HEK293 (cell line): ENCODE results near the gene ITPRIPL2.
A peak's percentile ranks its signal among the peaks of the same experiment; 100 is the strongest.

ENCODE experiments used
- BCL11B ChIP-seq: fragments of 450-650 bp; formaldehyde crosslinking; IDR thresholded peaks from 2 replicates; pipeline ENCODE4 v1.5.1; 2016; ENCODE audit warnings: low read depth, missing biosample characterization, missing genetic modification characterization
- GFI1B ChIP-seq: fragments of 450-650 bp; formaldehyde crosslinking; IDR thresholded peaks from 2 replicates; pipeline ENCODE4 v1.5.1; 2016; ENCODE audit warnings: missing biosample characterization, missing genetic modification characterization
- KLF8 ChIP-seq: fragments of 450-650 bp; formaldehyde crosslinking; IDR thresholded peaks from 2 replicates; pipeline ENCODE4 v1.5.1; 2016; ENCODE audit warnings: missing biosample characterization, missing genetic modification characterization
- REPIN1 ChIP-seq: fragments of 450-650 bp; formaldehyde crosslinking; IDR thresholded peaks from 2 replicates; pipeline ENCODE4 v1.5.1; 2017; ENCODE audit warnings: missing biosample characterization, missing genetic modification characterization, low read depth
- WT1 ChIP-seq: fragments of 450-650 bp; formaldehyde crosslinking; IDR thresholded peaks from 2 replicates; pipeline ENCODE4 v1.5.1; 2016; ENCODE audit warnings: missing biosample characterization, missing genetic modification characterization
- YY2 ChIP-seq: fragments of 450-650 bp; formaldehyde crosslinking; IDR thresholded peaks from 2 replicates; pipeline ENCODE4 v1.5.1; 2016; ENCODE audit warnings: missing biosample characterization, missing genetic modification characterization
- ZBTB8A ChIP-seq: fragments of 450-650 bp; formaldehyde crosslinking; IDR thresholded peaks from 2 replicates; pipeline ENCODE4 v1.5.1; 2016; ENCODE audit warnings: missing biosample characterization, missing genetic modification characterization
- ZEB2 ChIP-seq: fragments of 450-650 bp; formaldehyde crosslinking; IDR thresholded peaks from 2 replicates; pipeline ENCODE4 v1.5.1; 2016; ENCODE audit warnings: missing biosample characterization, missing genetic modification characterization
- ZNF112 ChIP-seq: fragments of 450-650 bp; formaldehyde crosslinking; IDR thresholded peaks from 2 replicates; pipeline ENCODE4 v1.5.0; 2017; ENCODE audit warnings: missing biosample characterization, missing genetic modification characterization
- ZNF2 ChIP-seq: fragments of 450-650 bp; formaldehyde crosslinking; IDR thresholded peaks from 2 replicates; pipeline ENCODE4 v1.5.1; 2016; ENCODE audit warnings: missing biosample characterization, missing genetic modification characterization
- ZNF211 ChIP-seq: fragments of 450-650 bp; formaldehyde crosslinking; IDR thresholded peaks from 2 replicates; pipeline ENCODE4 v1.5.1; 2016; ENCODE audit warnings: low read depth, missing biosample characterization, missing genetic modification characterization
- ZNF221 ChIP-seq: fragments of 450-650 bp; formaldehyde crosslinking; IDR thresholded peaks from 2 replicates; pipeline ENCODE4 v1.5.1; 2017; ENCODE audit warnings: missing biosample characterization, missing genetic modification characterization, borderline replicate concordance
- ZNF24 ChIP-seq: fragments of 450-650 bp; formaldehyde crosslinking; IDR thresholded peaks from 2 replicates; pipeline ENCODE4 v1.5.1; 2016; ENCODE audit warnings: missing biosample characterization, missing genetic modification characterization
- ZNF335 ChIP-seq: fragments of 450-650 bp; formaldehyde crosslinking; conservative IDR thresholded peaks from 2 replicates; pipeline ENCODE4 v1.5.1; 2016; ENCODE audit warnings: missing biosample characterization, missing genetic modification characterization
- ZNF473 ChIP-seq: fragments of 450-650 bp; formaldehyde crosslinking; IDR thresholded peaks from 2 replicates; pipeline ENCODE4 v1.5.1; 2017; ENCODE audit warnings: missing biosample characterization, missing genetic modification characterization
- ZNF530 ChIP-seq: fragments of 450-650 bp; formaldehyde crosslinking; IDR thresholded peaks from 2 replicates; pipeline ENCODE4 v1.5.1; 2016; ENCODE audit warnings: low read depth, missing biosample characterization, missing genetic modification characterization
- ZNF677 ChIP-seq: fragments of 450-650 bp; IDR thresholded peaks from 2 replicates; pipeline ENCODE4 v1.5.0; 2018; ENCODE audit warnings: missing biosample characterization, mild to moderate bottlenecking, missing genetic modification characterization, moderate library complexity
- ZNF76 ChIP-seq: fragments of 450-650 bp; formaldehyde crosslinking; IDR thresholded peaks from 2 replicates; pipeline ENCODE4; 2016; ENCODE audit warnings: low read depth, missing biosample characterization, missing genetic modification characterization, borderline replicate concordance
- ZNF776 ChIP-seq: fragments of 450-650 bp; formaldehyde crosslinking; IDR thresholded peaks from 2 replicates; pipeline ENCODE4 v1.5.0; 2017; ENCODE audit warnings: missing biosample characterization, missing genetic modification characterization, borderline replicate concordance
- ZNF792 ChIP-seq: fragments of 450-650 bp; formaldehyde crosslinking; IDR thresholded peaks from 2 replicates; pipeline ENCODE4 v1.5.1; 2016; ENCODE audit warnings: missing biosample characterization, missing genetic modification characterization
- TF ChIP-seq, protein P1 (sequence below): IDR thresholded peaks from 2 replicates; pipeline ENCODE4 v1.6.1; 2011; ENCODE audit warnings: mild to moderate bottlenecking, low read depth, low read length, borderline replicate concordance
- TF ChIP-seq, protein P2 (sequence below): fragments of 450-650 bp; formaldehyde crosslinking; IDR thresholded peaks from 2 replicates; pipeline ENCODE4 v1.5.1; 2016; ENCODE audit warnings: missing biosample characterization, missing genetic modification characterization
- TF ChIP-seq, protein P3 (sequence below): fragments of 450-650 bp; formaldehyde crosslinking; IDR thresholded peaks from 2 replicates; pipeline ENCODE4 v1.5.1; 2016; ENCODE audit warnings: missing biosample characterization, missing genetic modification characterization
- TF ChIP-seq, protein P4 (sequence below): fragments of 450-650 bp; IDR thresholded peaks from 2 replicates; pipeline ENCODE4 v1.5.1; 2018; ENCODE audit warnings: missing biosample characterization, mild to moderate bottlenecking, missing genetic modification characterization
- TF ChIP-seq, protein P5 (sequence below): fragments of 450-650 bp; formaldehyde crosslinking; IDR thresholded peaks from 2 replicates; pipeline ENCODE4 v1.5.1; 2017; ENCODE audit warnings: missing biosample characterization, missing genetic modification characterization
- TF ChIP-seq, protein P6 (sequence below): fragments of 450-650 bp; formaldehyde crosslinking; IDR thresholded peaks from 2 replicates; pipeline ENCODE4 v1.5.1; 2016; ENCODE audit warnings: missing biosample characterization, missing genetic modification characterization
- TF ChIP-seq, protein P7 (sequence below): fragments of 450-650 bp; formaldehyde crosslinking; IDR thresholded peaks from 2 replicates; pipeline ENCODE4 v1.5.0; 2017; ENCODE audit warnings: missing biosample characterization, missing genetic modification characterization, borderline replicate concordance

The ITPRIPL2 gene

DNA sequence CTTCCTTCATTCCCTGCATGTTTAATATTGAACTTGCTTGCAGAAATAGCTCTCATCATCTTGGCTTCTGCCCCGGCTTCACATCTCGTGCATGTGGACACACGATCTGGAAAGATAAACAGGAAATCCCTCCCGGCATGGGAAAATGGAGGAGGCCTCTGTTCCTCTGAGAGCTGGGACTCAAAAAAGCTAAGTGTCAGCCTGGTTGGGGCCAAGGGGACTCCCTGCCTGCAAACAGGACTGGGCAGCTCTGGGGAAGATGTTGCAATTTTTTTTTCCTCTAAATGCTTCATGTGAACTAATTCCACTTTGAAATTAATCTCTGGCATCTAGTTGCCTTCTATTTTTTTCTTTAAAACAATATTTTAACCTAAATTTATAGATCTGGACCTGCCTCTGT is 24.8 kb downstream of the ITPRIPL2 start (continued):
- TF ChIP-seq KLF8 (no peak), ZNF335 (tag by site-specific recombination) (no peak; the same call in none of the 2 replicates), WT1 (tag by site-specific recombination) (peak; percentile 50; the same call in 1 of the 2 replicates), BCL11B (no peak), REPIN1 (tag by site-specific recombination) (no peak), ZNF76 (tag by site-specific recombination) (no peak), ZNF530 (tag by site-specific recombination) (no peak), ZEB2 (tag by site-specific recombination) (peak; percentile 63), GFI1B (no peak), ZNF792 (tag by site-specific recombination) (no peak), ZNF776 (tag by site-specific recombination) (no peak), ZNF2 (no peak), ZNF112 (tag by site-specific recombination) (no peak), ZNF24 (tag by site-specific recombination) (no peak), ZNF211 (tag by site-specific recombination) (no peak), YY2 (tag by site-specific recombination) (no peak), ZNF677 (no peak), ZNF473 (tag by site-specific recombination) (no peak), ZNF221 (tag by site-specific recombination) (no peak), ZBTB8A (tag by site-specific recombination) (no peak)
- TF ChIP-seq, protein P1, sequence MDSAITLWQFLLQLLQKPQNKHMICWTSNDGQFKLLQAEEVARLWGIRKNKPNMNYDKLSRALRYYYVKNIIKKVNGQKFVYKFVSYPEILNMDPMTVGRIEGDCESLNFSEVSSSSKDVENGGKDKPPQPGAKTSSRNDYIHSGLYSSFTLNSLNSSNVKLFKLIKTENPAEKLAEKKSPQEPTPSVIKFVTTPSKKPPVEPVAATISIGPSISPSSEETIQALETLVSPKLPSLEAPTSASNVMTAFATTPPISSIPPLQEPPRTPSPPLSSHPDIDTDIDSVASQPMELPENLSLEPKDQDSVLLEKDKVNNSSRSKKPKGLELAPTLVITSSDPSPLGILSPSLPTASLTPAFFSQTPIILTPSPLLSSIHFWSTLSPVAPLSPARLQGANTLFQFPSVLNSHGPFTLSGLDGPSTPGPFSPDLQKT = no peak
- TF ChIP-seq, protein P2, sequence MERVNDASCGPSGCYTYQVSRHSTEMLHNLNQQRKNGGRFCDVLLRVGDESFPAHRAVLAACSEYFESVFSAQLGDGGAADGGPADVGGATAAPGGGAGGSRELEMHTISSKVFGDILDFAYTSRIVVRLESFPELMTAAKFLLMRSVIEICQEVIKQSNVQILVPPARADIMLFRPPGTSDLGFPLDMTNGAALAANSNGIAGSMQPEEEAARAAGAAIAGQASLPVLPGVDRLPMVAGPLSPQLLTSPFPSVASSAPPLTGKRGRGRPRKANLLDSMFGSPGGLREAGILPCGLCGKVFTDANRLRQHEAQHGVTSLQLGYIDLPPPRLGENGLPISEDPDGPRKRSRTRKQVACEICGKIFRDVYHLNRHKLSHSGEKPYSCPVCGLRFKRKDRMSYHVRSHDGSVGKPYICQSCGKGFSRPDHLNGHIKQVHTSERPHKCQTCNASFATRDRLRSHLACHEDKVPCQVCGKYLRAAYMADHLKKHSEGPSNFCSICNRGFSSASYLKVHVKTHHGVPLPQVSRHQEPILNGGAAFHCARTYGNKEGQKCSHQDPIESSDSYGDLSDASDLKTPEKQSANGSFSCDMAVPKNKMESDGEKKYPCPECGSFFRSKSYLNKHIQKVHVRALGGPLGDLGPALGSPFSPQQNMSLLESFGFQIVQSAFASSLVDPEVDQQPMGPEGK (tag by site-specific recombination) = peak; percentile 63
- TF ChIP-seq, protein P3, sequence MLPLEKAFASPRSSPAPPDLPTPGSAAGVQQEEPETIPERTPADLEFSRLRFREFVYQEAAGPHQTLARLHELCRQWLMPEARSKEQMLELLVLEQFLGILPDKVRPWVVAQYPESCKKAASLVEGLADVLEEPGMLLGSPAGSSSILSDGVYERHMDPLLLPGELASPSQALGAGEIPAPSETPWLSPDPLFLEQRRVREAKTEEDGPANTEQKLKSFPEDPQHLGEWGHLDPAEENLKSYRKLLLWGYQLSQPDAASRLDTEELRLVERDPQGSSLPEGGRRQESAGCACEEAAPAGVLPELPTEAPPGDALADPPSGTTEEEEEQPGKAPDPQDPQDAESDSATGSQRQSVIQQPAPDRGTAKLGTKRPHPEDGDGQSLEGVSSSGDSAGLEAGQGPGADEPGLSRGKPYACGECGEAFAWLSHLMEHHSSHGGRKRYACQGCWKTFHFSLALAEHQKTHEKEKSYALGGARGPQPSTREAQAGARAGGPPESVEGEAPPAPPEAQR = no peak
- TF ChIP-seq, protein P4, sequence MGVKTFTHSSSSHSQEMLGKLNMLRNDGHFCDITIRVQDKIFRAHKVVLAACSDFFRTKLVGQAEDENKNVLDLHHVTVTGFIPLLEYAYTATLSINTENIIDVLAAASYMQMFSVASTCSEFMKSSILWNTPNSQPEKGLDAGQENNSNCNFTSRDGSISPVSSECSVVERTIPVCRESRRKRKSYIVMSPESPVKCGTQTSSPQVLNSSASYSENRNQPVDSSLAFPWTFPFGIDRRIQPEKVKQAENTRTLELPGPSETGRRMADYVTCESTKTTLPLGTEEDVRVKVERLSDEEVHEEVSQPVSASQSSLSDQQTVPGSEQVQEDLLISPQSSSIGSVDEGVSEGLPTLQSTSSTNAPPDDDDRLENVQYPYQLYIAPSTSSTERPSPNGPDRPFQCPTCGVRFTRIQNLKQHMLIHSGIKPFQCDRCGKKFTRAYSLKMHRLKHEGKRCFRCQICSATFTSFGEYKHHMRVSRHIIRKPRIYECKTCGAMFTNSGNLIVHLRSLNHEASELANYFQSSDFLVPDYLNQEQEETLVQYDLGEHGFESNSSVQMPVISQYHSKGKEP = peak; percentile 86
- TF ChIP-seq, protein P5, sequence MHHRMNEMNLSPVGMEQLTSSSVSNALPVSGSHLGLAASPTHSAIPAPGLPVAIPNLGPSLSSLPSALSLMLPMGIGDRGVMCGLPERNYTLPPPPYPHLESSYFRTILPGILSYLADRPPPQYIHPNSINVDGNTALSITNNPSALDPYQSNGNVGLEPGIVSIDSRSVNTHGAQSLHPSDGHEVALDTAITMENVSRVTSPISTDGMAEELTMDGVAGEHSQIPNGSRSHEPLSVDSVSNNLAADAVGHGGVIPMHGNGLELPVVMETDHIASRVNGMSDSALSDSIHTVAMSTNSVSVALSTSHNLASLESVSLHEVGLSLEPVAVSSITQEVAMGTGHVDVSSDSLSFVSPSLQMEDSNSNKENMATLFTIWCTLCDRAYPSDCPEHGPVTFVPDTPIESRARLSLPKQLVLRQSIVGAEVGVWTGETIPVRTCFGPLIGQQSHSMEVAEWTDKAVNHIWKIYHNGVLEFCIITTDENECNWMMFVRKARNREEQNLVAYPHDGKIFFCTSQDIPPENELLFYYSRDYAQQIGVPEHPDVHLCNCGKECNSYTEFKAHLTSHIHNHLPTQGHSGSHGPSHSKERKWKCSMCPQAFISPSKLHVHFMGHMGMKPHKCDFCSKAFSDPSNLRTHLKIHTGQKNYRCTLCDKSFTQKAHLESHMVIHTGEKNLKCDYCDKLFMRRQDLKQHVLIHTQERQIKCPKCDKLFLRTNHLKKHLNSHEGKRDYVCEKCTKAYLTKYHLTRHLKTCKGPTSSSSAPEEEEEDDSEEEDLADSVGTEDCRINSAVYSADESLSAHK (tag by site-specific recombination) = peak; percentile 50; the same call in 1 of the 2 replicates
- TF ChIP-seq, protein P6, sequence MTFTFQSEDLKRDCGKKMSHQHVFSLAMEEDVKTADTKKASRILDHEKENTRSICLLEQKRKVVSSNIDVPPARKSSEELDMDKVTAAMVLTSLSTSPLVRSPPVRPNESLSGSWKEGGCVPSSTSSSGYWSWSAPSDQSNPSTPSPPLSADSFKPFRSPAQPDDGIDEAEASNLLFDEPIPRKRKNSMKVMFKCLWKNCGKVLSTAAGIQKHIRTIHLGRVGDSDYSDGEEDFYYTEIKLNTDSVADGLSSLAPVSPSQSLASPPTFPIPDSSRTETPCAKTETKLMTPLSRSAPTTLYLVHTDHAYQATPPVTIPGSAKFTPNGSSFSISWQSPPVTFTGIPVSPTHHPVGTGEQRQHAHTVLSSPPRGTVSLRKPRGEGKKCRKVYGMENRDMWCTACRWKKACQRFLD (tag by site-specific recombination) = no peak
- TF ChIP-seq, protein P7, sequence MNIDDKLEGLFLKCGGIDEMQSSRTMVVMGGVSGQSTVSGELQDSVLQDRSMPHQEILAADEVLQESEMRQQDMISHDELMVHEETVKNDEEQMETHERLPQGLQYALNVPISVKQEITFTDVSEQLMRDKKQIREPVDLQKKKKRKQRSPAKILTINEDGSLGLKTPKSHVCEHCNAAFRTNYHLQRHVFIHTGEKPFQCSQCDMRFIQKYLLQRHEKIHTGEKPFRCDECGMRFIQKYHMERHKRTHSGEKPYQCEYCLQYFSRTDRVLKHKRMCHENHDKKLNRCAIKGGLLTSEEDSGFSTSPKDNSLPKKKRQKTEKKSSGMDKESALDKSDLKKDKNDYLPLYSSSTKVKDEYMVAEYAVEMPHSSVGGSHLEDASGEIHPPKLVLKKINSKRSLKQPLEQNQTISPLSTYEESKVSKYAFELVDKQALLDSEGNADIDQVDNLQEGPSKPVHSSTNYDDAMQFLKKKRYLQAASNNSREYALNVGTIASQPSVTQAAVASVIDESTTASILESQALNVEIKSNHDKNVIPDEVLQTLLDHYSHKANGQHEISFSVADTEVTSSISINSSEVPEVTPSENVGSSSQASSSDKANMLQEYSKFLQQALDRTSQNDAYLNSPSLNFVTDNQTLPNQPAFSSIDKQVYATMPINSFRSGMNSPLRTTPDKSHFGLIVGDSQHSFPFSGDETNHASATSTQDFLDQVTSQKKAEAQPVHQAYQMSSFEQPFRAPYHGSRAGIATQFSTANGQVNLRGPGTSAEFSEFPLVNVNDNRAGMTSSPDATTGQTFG (tag by site-specific recombination) = no peak
